ENCODE data around the gene PRICKLE1. TPM values are rescaled to one million over a fixed set of nuclear protein-coding genes. Genes with fewer than 3 reads are reported as not detected.

The PRICKLE1 gene
- total RNA-seq, 1 experiment from 2014 or later, result 1.8 TPM

DNA sequence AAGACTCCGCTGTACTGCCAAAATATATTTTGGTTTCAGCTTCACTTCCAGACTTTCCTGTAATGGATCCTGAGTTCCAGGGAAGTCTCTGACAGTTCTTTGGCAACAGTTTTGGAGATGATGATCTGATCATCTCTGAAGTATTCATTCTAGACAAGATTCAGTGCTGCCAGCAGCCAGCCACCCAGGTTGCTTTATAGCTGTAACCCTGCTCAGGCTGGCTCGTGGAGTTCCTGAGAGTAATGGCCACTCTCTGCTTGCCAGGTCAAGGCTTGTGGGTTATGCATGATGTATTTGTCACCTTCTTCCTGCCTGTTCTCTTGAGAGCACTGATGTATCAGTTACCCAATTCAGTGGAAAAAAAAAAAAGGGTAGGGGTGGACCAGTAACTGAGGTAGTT, 139.3 kb downstream of the PRICKLE1 start:
- no peak for DNase-seq (ENCODE audit: low spot score)

GRCh38 chr12:42448841-42449240, 140.7 kb downstream of the PRICKLE1 start:
- DNase-seq (ENCODE audit: low spot score), result no peak

GRCh38 chr12:42447371-42447786, 142.2 kb downstream of the PRICKLE1 start:
- no peak for DNase-seq (ENCODE audit: low spot score)

- DNase-seq (ENCODE audit: low spot score), result peak; percentile 11
These were observed 142.8 kb downstream of the PRICKLE1 start for GRCh38 chr12:42446761-42447160.

GRCh38 chr12:42445891-42446290, 143.7 kb downstream of the PRICKLE1 start:
- no peak for DNase-seq (ENCODE audit: low spot score)

GRCh38 chr12:42444192-42444943, 145.2 kb downstream of the PRICKLE1 start:
- no peak for DNase-seq (ENCODE audit: low spot score)

- no peak for DNase-seq (ENCODE audit: low spot score)
These were observed 146.7 kb downstream of the PRICKLE1 start for GRCh38 chr12:42442888-42443287.

GRCh38 chr12:42442311-42442759, 147.2 kb downstream of the PRICKLE1 start:
- DNase-seq (ENCODE audit: low spot score), result no peak

DNA sequence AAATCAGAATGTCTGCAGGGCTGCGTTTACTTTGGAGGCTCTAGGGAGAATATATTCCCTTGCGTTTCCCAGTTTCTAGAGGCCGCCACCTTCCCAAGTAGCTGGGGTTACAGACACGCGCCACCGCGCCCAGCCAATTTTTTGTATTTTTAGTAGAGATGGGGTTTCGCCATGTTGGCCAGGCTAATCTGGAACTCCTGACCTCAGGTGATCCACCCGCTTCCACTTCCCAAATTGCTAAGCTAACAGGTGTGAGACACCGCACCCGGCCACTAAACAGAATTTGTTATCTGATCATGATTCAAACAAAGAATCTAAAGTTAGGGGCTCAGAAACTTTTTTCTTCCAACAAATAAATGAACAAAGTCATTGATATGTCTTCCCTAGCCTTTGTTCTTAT, 148.9 kb downstream of the PRICKLE1 start:
- no peak for DNase-seq (ENCODE audit: low spot score)

DNA sequence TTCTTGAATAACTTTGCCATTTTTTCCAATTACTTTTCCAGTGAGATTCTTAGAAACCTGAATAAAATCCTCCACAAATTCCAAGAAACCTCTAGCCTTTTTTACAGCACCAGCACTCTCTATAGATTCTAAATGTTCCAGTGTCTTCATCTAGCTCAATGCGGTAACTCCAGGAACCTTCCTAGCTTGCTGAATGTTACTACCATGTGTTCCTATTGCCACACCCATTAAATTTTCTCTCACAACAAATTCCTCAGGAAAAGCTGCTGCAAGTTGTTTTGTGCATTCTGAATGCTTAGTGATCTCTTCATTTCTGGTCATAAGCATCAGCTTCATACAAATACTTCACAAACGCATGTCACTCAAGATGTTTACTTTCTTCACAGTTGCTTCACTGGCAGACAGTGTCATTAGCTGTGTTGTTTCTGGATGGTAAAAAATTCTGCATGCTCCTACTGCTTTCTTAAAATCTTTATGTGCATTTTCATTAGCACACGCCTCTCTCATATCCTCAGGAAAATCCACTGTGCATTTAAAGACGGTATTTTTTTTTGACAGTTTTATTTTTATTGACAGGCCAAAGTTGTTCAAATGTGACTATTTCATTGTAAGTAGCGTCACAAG, 156.9 kb downstream of the PRICKLE1 start:
- no peak for DNase-seq (ENCODE audit: low spot score)

- no peak for DNase-seq (ENCODE audit: low spot score)
These were observed 160.7 kb downstream of the PRICKLE1 start for GRCh38 chr12:42428850-42429249.

DNA sequence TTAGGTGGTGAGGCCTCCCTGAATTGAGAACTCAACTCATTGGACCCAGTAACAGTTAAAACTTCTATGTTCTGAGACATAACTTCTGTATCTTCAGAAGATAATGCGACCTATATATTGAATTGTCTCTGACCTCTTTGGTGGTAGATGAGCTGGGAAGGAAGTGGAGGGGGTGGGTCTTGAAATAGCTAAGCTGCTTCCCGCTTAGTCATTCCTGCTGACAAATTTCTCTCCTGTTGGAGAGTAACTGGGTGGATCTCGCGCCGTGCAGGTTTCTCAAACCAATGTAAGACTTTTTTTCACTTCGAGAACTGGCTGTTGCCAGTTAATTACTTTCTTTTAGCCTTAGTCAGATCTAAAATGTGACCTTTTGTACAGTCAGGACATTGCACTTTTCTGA, 162.8 kb downstream of the PRICKLE1 start:
- DNase-seq (ENCODE audit: low spot score), result peak; percentile 67

- DNase-seq (ENCODE audit: low spot score), result no peak
These were observed 166.8 kb downstream of the PRICKLE1 start for GRCh38 chr12:42422785-42423184.

- DNase-seq (ENCODE audit: low spot score), result peak; percentile 22
These were observed 167.4 kb downstream of the PRICKLE1 start for GRCh38 chr12:42421844-42422779.

GRCh38 chr12:42420395-42420794, 169.2 kb downstream of the PRICKLE1 start:
- DNase-seq (ENCODE audit: low spot score), result no peak

DNA sequence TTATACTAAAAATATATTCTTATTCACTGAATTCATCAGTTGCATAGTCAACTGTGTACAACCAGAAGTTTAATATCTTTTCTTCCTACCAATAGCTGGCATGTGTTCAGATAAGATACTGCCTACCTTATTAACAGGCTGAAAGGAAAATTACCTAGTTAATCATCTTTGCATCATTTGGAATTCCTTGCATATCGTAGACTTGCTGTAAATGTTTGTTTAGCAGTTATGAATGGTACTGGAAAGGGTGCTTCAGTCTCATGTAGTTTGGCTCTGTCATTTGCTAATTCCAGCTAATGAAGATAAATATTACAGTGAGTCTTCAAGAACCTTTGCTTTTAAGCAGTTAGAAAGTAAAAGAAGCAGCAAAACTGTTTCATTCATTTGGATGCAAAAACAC, 179.2 kb downstream of the PRICKLE1 start:
- DNase-seq (ENCODE audit: low spot score), result no peak

- no peak for DNase-seq (ENCODE audit: low spot score)
These were observed 180.1 kb downstream of the PRICKLE1 start for GRCh38 chr12:42409471-42409870.

GRCh38 chr12:42407306-42407705, 182.2 kb downstream of the PRICKLE1 start:
- DNase-seq (ENCODE audit: low spot score), result no peak

Measured in H4 (cell line).